Activated T-cell treated with anti-CD3 and anti-CD28 coated beads, Interleukin-2, amount 50 U/mL, for 72 hours (primary cell): ENCODE measurements around the gene TMSB15A. TPM values are rescaled to one million over a fixed set of nuclear protein-coding genes. Genes with fewer than 3 reads are reported as not detected.
"Not testable (repeated sequence)": the region's sequence is repeated elsewhere in the genome, so short reads cannot be mapped to it uniquely, and the experiment has no call there.

ENCODE experiments used
- ATAC-seq, 2 donors: fragments of 150-1000 bp; cut with Tn5 transposase; replicated peaks in 1 of 2; 2 replicates each; pipeline ENCODE4 v1.10.0; 2021; ENCODE audit warnings: moderate library complexity in 2 of 2, mild to moderate bottlenecking in 1 of 2
- DNase-seq, 2 donors: peaks; one replicate each; pipeline ENCODE4 v3.0.0; 2021 to 2022; ENCODE audit warnings: mixed read lengths in 1 of 2
- H3K27ac Mint-ChIP-seq: one replicate; pipeline ENCODE4 v1.8.0; 2022; ENCODE audit warnings: mild to moderate bottlenecking, moderate library complexity, mixed read lengths
- H3K27me3 Mint-ChIP-seq: one replicate; pipeline ENCODE4 v1.8.0; 2022; ENCODE audit warnings: low read depth, mixed read lengths
- H3K36me3 Mint-ChIP-seq, 2 donors: one replicate each; pipeline ENCODE4 v1.8.0; 2022; ENCODE audit warnings: mixed read lengths in 2 of 2, mild to moderate bottlenecking in 1 of 2; ENCODE audit not compliant: insufficient read depth in 2 of 2
- H3K4me1 Mint-ChIP-seq: one replicate; pipeline ENCODE4 v1.8.0; 2022; ENCODE audit warnings: low read depth, mixed read lengths
- H3K4me3 Mint-ChIP-seq, 2 donors: one replicate each; pipeline ENCODE4 v1.8.0; 2022; ENCODE audit warnings: mild to moderate bottlenecking in 2 of 2, mixed read lengths in 2 of 2, moderate library complexity in 2 of 2
- H3K9me3 Mint-ChIP-seq, 2 donors: one replicate each; pipeline ENCODE4 v1.8.0; 2022; ENCODE audit warnings: mixed read lengths in 2 of 2
- total RNA-seq, 2 donors: library from RNA; stranded (reverse); gene quantifications; one replicate each; pipeline ENCODE4 v1.2.3, GENCODE V29; 2022

Gene TMSB15A
- total RNA-seq, 2 donors from 2014 or later = 0.62 to 0.63 TPM

GRCh38 chrX:102470215-102470614, 46.3 kb downstream of the TMSB15A start:
- H3K27ac Mint-ChIP-seq, H3K9me3 Mint-ChIP-seq, DNase-seq, ATAC-seq, H3K4me3 Mint-ChIP-seq, H3K36me3 Mint-ChIP-seq, H3K4me1 Mint-ChIP-seq, H3K27me3 Mint-ChIP-seq: not testable (repeated sequence)

Other genes with a start within 250 kb of the TMSB15A start
- not detected for gene NXF2B, start 76.7 kb downstream of the TMSB15A start, total RNA-seq
- not detected for gene TCP11X2, start 44.9 kb downstream of the TMSB15A start, total RNA-seq
- 10 to 100 TPM; 10.7 to 11.5 TPM for gene ARMCX5, start 82.8 kb upstream of the TMSB15A start, total RNA-seq
- 1 to 10 TPM; 5.9 to 7.4 TPM for gene GPRASP1, start 134.7 kb upstream of the TMSB15A start, total RNA-seq
- 1 to 10 TPM in 1 of 2 donors, under 1 TPM in 1; 0.60 to 1.4 TPM for gene GPRASP2, start 195.7 kb upstream of the TMSB15A start, total RNA-seq
- gene GPRASP3, start 204.0 kb upstream of the TMSB15A start, total RNA-seq = 1 to 10 TPM; 2.4 to 3.1 TPM